Muscle of arm (tissue), 12 donors: ENCODE measurements around the gene LMO2. TPM values are rescaled to one million over a fixed set of nuclear protein-coding genes. Genes with fewer than 3 reads are reported as not detected.
"Not testable (repeated sequence)": the region's sequence is repeated elsewhere in the genome, so short reads cannot be mapped to it uniquely, and the experiment has no call there.

Experiments
- DNase-seq: peaks from one replicate; pipeline ENCODE4 v3.0.0-alpha.2; 2013
- polyA plus RNA-seq, 12 donors: library from polyadenylated mRNA; unstranded; fragments of 120-200 nt; gene quantifications; one replicate each; pipeline ENCODE4 v1.2.1, GENCODE V29; 2013; ENCODE audit not compliant: insufficient read length in 12 of 12

The LMO2 gene
- polyA plus RNA-seq, 12 donors: 14.2 to 26.1 (median 16.3) TPM; not detected in 1

DNA sequence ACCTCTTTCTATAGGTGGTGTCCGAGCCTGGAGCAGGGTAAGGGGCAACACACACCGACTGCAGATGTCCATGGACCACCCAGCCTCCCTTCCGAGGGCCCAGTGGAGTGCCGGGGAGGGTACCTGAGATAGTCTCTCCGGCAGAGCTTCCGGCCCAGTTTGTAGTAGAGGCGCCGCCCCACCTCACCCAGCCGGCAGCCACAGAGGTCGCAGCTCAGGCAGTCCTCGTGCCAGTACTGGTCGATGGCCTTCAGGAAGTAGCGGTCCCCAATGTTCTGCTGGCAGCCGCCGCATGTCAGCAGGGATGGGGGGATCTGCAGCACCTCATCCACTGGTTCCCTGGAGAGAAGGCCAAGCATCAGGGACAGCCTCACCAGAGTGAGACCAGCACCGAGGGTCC lies 27.4 kb downstream of the LMO2 start:
- no peak for DNase-seq

DNA sequence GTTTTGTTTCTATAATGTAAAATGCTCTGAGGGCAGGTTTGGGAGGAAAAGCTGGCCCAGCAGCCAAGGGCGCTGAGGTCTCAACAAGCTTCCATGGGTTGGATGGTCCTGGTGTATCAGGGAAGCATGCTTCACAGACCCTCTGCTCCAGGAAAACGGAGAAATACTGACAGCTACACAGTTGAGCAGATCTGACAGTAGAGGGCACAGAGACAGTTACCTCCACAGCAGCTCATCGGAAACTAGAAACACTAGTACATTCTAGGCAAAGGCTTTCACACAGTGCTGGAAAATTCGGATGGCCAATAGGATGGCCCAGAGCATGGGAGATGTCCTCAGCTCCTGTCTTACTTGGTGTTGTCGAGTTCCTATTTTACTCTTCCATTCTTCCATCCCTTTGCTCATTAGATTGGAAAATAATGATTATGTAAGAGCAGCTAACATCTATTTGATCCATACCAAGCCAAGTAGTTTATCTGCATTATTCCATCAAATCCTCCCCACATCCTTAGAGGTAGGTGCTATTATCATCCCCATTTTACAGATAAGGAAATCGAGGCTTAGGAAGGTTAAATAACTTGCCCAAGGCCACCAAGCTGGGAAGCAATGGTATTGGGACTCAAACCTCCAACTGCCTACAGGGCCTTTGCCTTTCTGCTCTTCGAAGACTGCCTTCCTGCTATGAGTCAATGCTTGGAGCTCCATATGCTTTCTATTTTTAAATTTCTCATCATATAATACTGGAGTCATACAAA lies 28.3 kb downstream of the LMO2 start:
- DNase-seq: no peak

DNA sequence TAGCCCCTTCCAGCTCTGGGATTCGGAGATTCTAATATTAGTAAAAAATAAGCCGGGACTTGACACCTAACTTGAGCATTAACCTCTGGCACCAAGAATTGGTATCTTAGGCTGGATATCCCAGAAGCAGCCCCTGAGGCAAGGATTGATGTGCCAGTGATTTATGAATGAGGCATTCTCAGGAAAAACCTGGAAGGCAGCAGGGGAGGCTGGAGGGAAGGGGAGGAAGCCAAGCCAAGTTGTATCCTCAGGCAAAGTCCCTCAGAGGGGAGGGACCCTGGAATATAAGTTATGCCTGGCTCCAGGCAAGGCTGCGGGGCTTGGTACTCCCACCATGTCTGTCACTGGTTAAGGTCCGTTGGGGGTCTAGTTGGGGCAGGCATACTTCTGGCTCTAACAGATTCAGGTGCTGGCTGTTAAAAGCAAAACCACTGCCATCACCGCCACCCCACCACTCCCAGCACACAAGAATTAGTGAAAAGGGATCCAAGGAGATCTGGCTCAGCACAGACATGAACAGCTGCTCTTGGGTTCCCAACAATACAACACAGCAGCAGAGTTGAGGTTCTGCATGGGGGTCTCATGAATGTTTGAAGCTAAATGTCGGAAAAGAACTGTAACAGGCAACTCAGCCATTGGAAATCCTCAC lies 29.8 kb downstream of the LMO2 start:
- no peak for DNase-seq

DNA sequence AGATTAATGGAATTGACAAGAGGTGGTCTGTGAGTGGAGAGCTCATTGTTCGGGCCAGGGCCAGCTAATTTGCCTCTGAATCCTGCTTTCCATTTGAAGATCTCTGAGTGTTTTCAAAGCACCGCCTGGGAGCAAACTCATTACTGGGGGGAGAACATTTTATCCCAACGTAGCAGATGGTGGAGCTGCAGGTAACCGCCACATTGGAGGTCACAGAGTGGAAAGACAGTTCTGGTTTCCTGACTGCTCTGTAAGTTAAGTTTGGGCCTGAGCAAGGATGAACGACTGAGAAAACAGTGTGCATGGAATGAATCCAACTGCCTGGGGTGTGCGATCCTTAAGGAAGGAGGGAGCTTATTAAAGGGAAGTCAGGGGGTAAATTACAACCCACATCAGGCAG lies 30.5 kb downstream of the LMO2 start:
- DNase-seq: no peak

DNA sequence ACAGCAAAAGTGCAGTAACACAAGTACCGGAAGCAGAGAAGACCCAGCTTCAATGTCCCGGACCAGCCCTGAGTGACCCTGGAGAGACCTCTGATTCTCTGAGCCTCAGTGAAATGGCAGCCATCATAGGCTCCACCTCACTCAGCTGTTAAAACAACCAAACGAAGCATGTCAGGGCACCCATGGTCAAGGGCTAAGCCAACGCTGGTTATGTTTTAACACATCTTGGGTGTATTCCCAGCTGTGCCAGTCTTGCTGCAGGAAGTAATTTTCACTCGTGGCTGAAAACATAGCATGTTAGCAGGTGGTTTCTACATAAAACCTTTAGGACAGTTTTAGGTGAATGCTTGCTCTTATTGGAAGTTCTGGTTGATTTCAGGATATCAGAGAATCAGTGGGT lies 30.9 kb downstream of the LMO2 start:
- DNase-seq: no peak

- no peak for DNase-seq
Observed at GRCh38 chr11:33859306-33859705, 32.6 kb downstream of the LMO2 start.

DNA sequence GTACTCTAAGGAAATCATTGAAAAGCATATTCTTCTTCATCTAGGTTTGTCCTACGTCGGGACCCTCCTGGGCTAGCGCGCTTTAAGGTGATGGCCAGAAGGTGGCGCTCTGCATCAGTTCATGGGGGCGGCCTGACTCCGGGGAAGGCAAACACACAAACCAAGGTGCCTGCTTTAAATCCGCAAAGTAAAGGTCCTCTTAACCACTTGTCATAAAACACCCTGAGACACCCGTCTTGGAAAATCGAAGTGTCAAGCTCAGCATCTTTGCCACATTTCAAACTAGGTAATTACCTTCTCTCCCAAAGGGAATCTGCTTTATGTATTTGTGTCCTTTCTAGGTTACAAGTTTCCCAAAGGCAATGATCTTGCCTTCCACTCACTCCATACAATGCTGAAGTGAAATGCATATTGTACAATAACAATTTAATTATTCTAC lies 33.9 kb downstream of the LMO2 start:
- DNase-seq: peak; percentile 78

DNA sequence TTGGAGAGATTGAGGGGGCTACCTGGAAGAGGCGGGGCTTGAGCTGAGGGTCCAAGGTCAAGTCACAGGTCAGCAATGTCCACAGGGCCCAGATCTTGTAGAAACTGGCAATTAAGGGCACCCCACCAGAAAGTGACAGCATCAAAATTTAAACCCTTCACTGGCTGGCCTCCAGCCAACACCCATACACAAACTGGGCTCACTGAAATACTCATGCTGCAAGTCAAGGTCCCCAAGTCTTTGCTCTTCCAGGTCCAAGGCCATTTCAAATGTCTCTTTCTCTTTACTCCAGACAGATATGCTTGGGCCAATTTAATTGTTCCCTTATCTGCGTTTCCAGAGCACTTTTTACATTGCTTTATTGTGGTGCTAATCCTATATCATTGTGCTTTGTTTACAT lies 36.4 kb downstream of the LMO2 start:
- no peak for DNase-seq

DNA sequence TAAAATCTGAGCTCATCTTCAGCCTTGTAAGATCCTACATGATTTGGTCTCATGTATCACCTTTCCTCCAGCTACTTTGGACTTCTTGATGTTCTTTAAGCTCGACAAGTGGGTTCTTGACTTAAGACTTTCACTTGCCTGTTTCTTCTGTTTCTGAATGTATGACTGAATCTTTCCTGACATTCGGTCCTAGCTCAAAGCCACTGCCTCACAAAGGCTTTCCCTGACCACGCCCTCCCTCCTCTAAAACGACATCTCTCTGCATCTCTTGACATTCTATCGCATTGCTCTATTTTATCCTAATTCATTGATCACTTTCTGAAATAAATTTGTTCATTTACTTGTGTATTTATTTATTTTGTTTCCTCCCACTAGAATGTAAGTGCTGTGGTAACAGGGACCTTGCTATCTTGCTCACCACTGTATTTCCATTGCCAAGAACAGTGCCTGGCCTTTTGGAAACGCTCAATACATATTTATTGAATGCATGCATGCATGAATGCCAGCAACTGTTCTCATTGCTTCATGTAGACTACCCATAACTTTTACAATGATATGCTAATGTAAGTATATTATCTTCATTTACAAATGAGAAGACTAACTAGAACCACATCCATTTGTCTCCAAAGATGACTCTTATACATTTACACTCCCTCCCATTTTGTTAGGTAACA lies 43.0 kb downstream of the LMO2 start:
- DNase-seq: no peak

DNA sequence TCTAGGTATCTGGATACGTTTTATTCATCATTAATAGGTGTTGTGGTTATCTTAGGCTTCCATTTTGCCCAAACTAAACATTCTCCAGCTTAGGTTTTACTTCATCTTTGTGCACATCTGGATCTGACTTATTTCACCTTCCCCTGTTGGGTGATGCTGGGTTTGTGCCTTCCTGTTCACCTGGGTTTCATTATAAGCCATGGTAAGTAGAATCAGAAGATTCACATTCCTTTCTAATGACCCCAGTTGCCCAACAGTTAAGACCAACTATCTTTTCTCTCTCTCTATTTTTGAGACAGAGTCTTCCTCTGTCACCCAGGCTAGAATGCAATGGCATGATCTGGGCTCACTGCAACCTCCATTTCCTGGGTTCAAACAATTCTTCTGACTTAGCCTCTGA lies 44.6 kb downstream of the LMO2 start:
- DNase-seq: no peak

DNA sequence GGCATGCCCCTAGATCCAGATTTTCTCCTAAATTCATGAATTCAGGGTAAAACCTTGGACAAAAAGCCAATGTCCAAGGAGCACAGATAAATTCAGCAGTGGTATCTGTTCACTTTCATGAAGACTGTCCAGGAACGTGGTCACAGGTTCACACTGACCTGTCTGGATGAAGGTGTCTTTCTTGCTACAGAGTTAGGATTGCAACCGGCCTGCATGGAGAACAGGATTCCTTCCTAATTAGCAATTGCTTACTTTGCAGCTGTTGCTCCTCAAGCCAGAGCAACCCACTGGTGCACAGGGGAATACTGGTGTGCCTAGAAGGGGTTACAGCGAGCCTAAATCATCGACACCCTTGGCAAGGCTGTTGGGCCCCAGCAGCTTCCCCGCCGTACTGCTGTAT lies 47.6 kb downstream of the LMO2 start:
- DNase-seq: no peak

DNA sequence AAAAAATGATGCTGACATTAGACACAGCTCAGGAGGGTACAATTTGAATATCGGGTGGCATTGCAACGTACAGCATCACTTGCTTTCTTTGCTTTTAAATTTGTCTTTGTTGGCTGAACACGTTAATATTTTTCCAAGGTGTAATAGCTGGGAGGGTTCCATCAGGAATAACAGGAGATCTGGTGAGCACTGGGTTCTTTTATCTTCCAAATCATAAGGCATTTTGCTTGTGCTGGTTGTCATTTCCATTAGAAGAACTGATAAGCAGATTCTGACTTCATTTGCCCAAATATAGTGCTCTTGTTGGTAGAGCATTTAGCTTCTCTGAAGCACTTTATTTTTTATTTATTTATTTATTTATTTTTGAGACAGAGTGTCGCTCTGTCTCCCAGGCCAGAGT lies 48.9 kb downstream of the LMO2 start:
- no peak for DNase-seq

- no peak for DNase-seq
Observed at GRCh38 chr11:33842236-33842915, 49.5 kb downstream of the LMO2 start.

- not testable (repeated sequence) for DNase-seq
Observed at GRCh38 chr11:33838234-33838633, 53.6 kb downstream of the LMO2 start.

- not testable (repeated sequence) for DNase-seq
Observed at GRCh38 chr11:33837334-33837733, 54.5 kb downstream of the LMO2 start.

GRCh38 chr11:33835143-33835878 lies 56.6 kb downstream of the LMO2 start:
- no peak for DNase-seq

GRCh38 chr11:33832676-33833075 lies 59.2 kb downstream of the LMO2 start:
- no peak for DNase-seq

DNA sequence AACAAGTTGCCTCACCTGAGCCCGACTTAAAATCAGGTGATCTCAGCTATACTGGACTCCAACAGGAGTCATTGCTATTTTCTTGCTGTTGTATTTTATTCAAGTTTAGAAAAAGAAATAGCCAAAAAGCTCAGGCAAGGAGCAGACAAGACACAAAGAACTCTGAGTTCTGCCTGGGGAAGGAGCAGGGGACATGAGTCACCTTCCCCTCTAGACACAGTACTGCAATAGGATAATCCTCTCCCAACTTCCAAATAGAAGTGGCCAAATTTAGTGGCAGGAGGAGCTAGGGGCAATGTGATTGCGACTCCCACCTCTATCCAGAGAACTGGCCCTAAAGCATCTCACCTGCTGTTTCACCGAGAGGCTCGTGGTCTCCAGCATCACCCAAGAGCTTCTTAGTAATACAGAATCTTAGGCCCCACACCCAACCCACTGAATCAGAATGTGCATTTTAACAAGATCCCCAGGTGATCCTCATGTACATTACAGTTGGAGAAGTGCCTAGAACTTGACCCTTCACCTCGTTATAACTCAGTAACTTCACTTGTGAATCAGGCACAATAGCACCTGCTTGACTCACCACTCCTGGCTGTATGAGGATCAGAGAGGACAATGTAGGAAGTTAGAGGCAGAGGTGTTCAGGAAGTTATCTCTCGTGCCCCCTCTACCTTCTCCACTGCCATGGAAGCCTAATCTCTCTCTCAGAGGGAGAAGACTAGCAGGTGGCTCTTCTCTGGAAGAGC lies 60.8 kb downstream of the LMO2 start:
- no peak for DNase-seq

- peak; percentile 66 for DNase-seq
Observed at GRCh38 chr11:33829430-33830141, 62.3 kb downstream of the LMO2 start.
